ENCODE measurements around the gene TSEN54.

Gene TSEN54

DNA sequence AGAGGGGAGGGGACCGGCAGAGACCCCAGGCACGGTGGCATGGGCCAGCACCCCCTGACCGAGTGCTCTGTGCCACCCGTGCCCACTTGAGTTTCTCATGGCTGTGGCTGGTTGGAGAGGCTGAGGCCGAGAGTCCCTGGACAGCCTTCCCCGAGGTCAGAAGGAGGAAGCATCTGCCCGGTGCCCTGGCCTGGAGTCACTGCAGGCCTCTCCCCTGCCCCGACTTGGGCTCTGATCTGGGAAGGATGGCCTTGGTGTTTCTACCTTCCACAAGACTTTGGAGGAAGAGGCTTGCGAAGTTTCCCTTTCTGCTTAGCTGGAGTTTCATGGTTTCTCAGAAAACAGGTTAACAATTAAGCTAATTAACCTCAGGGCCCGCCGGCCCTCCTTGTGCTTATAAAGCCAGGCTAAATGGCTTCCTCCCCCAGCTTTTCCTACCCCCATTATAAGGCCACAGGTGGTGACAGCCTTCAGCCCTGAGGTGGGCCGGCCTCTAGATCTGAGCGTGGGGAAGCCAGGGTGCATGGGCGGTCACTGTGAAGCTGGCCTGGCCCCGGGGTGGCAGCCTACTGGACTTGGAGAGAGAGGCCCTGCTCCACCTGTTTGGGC lies 26.5 kb downstream of the TSEN54 start:
- DNase-seq (ENCODE audit: low spot score), result no peak

DNA sequence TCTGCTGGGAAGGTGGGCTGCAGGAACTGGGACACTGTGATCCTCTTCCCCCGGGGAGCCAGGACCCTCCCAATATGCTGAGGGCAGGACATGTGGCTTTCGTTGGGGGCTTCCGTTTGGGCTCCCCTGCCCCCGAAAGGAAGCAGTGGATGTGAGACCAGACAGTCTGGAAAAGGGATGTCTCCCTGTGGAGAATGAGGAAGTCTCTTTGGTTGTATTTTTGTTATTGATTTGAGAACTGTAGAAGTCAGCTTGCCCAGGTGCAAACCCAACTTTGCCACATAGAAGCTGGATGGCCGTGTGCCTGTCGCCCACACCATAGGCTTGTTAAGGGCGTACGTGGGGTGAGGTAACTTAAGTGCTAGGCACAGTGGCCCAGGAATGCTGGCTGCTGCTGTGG lies 27.9 kb downstream of the TSEN54 start:
- no peak for DNase-seq (ENCODE audit: low spot score)

DNA sequence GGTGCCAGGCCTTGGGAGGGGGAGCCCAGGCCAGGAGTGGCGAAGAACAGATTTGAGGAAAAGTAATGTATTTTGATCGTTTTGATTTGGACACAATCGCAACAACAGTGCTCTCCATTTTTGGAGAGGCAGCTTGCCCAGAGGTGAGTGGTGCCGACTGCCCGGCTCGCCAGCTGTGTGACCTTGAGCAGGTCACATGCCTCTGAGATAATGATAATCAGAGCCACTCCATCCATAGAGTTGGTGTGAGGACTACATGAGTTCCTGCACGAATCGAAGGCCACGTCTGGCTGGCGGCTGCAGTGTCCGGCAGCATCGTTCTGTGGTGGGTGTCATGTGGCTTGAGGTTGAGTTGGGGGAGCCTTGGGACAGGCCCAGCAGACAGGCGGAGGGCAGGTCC lies 29.9 kb downstream of the TSEN54 start:
- no peak for DNase-seq (ENCODE audit: low spot score)

DNA sequence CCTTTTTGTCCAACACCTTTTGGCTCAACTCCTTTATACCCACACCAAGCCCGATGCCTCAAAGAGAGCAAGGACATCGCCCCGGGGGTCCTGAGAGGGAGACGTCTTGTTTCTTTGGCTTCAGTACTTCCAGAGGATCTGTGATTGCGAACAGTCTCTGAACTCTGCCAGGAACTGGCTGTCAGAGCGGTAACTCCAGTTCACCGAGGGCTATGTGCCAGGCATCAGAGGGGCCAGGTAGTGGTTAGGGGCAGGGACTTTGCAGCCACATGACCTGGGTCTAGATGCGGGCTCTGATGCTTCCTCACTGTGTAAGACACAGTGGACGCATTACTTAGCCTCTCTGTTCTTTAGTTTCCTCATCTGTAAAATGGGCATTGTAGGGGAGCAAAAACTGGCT lies 30.8 kb downstream of the TSEN54 start:
- DNase-seq (ENCODE audit: low spot score), result no peak

DNA sequence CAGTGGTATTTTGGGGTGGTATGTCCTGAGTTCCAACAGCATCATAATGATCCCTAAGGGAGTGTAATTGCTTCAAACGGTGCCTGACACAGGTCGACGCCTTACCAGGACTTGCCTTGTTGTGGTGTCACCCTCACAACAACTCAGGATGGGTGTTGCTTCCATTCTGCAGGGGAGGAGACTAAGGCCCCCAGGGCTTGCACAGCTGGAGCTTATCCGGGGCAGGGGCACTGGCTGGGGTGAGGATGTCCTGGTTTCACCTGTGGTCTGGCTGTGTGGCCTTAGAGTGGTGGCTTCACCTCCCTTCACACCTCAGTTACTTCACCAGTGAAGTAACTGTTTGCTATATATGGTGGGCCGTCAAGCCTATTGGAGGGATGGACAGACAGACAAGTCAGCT lies 32.5 kb downstream of the TSEN54 start:
- no peak for DNase-seq (ENCODE audit: low spot score)

DNA sequence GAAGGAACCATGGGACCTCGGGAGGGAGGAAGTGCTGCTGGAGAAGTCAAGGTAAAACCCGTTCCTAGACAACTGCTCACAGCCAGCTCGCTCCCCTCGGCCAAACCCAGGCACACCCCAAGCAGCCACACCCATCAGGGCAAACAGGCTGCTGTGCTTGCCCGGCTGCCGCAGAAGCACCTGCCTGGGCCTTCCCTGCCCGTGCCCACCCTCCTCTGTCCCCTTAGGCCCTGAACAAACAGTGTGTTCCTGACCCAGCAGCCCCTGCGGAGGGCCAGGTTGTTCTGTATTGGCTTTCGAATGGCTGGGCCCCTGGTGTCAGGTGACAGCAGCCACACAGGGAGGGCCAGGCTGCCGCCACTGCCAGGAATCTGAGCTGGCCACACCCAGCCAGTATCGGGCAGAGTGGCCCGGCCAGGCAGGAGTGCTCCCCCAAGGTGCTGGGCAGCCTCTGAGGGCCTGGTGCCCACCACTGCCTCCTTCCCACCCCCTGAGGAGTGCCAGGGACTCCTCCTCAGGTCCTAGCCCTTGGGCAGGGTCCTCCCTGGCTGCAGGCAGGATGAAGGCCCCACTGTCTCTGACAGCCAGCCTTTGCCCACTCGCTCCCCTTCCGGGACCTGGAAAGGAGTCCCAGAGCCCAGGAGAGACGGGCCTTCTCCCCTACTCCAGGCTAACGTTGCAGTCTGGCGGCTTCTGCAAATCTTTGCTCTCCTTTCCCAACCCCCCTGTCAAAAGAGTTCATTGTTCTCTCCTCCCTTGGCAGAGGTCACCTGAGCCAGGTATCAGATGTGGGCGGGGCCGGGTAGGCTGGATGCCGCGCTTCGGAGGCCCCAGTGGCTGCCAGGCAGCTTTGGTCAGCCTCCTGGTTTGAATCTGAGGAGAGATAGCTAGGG lies 33.2 kb downstream of the TSEN54 start:
- DNase-seq (ENCODE audit: low spot score), result no peak

DNA sequence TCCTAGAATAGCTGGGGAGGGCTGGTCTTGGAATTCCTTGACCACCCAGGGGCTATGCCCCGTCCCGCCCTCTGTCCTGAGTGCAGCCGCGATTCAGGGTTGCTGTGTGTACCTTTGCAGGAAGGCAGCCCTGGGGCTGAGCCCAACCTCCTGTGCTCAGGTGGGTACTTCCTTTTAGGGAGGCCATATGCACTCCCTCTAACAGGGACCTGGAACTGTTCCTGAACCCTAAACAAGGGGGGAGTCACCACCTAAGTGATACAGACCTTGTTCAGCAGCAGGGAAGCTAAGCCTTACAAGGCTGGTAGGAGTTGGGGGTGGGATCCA lies 33.8 kb downstream of the TSEN54 start:
- DNase-seq (ENCODE audit: low spot score), result no peak

DNA sequence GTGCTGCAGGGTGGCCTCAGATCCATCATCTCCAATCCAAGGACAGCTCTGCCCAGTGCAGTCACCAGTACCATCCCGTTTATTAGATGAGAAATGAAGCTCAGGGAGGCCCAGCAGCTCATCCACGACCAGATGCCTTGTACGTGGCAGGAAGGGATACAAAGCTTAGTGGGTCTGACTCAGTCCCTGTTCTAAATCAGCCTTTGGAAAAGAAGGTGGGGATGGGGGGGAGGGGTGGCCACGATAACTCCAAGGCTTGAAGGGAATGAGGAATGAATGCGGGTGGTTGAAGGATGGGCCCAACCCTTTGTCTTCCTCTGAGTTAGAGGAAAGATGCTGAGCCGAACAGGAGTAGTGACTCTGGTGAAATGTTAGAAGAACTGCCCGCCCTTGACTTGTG lies 34.9 kb downstream of the TSEN54 start:
- no peak for DNase-seq (ENCODE audit: low spot score)

DNA sequence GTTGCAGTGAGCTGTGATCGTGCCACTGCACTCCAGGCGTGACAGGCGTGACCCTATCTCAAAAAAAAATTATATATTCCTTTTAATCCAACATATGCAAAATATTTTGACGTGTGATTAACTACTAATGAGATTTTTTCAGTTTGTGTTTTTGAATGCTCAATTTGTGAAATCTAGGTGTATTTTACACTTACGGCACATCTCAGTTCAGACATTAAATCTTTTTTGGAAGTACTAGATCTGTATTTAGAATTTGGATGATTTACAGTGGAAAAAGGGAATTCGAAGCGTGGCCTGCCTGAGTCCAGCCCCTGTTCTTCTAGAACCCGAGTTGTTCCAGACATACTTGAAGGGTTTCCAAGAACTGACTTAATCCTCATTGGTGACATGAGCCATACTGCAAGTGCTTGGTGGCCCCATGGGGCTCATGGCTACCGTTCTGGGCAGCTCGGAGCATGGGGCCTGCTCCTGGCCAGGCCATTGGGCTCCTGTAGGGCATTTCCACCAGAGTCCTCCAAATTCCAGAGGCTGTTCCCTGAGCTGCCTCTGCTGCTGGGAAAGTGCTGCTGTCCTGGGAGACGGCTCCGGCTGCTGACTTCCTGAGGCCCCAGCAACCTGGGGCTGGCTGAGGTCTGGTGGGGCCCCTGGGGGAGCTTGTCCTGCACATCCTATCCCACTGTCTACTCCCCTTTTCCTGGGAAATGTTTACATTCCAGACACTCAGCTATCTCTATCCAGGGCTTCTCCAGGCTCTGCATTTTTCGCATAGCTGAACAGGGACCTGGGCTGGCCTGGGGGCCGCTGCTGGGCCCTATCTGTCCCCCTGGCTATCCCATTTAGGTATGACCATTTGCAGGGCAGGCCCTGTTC lies 36.3 kb downstream of the TSEN54 start:
- no peak for DNase-seq (ENCODE audit: low spot score)

DNA sequence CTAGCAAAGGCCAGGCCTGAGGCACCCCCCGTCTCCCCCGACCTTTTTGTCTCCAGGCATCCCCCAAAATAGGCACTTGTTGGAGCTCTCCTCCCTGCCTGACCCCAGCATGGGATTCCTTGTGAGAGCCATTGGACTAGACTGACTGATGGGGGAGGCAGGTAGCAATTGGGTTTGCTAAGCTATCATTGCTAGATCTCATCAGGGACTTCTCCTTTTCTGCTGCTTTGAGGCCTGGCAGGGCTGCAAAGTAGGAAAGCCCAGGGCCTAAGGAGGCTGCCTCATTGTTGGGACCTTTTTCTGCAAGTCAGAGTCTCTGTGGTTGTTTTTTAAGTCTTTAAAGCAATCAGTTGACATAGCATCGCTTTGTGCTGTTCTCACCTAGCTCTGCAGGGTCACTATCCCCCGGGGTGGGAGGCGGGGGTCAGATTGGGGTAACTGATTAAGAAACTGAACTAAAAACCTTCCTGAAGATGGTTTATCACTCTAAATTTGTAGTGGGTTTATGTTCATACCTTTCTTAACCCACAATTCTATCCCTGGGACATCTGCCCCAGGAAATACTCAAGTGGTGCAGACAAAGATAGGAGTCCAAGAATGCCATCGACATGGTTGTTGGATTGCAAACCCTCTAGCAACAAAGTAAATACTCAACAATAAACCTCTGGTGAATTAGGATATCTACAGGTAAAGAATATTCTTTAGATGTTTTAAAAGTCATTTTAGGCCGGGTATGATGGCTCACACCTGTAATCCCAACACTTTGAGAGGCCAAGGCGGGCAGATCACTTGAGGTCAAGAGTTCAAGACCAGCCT lies 37.2 kb downstream of the TSEN54 start:
- no peak for DNase-seq (ENCODE audit: low spot score)

DNA sequence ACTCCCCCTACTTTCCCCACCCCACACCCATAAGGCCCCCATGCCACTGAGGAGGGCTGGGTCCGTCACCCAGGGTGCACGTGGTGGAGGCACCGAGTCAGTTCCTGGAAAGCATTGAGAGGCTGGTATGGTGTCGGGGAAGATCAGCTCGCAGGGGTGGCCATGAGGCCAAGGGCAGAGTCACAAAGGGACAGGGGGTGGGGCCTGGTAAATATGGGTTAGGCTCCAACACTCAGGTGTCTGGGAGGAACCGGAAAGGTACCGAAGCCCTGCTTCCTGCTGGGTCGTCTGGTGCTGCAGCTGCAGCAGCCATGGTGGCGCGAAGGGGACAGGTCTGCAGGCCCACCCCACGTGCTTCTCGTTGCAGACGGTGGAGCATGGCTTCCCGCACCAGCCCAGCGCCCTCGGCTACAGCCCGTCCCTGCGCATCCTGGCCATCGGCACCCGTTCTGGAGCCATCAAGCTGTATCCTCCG lies 39.4 kb downstream of the TSEN54 start:
- DNase-seq (ENCODE audit: low spot score), result no peak

DNA sequence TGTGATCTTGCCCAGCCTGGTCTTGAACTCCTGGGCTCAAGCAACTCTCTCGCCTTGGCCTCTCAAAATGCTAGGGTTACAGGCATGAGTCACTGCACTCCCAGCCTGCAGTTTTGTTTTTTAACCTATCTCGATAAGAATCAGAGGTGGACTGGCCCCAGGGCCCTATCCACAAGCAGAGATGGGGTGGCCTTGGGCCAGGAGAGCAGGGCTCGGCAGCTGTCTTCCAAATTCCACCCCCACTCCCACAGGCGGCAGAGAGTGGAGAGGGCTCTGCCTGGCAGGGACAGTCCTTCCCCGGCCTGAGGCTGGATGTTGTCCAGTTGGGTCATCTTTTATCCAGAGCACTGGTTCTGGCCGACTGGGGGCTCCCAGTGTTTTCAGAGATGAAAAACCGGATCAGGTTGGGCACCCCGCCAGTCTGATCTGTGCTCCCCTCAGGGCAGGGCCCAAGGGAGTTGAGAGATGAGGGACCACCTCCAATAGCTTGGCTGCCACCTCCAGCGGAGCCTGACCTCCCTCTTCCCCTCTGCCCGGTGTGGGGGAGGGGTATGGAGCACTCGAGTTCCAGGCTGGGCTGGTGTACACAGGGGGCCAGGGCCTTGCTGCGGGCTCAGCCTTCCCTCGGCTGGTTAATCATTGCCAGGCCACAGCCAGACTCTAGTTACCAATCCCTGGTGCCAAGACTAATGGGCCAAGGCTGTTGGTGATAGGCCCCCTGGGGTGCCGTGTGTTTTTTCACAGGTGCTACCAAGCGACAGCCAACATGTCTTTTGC lies 40.9 kb downstream of the TSEN54 start:
- no peak for DNase-seq (ENCODE audit: low spot score)

DNA sequence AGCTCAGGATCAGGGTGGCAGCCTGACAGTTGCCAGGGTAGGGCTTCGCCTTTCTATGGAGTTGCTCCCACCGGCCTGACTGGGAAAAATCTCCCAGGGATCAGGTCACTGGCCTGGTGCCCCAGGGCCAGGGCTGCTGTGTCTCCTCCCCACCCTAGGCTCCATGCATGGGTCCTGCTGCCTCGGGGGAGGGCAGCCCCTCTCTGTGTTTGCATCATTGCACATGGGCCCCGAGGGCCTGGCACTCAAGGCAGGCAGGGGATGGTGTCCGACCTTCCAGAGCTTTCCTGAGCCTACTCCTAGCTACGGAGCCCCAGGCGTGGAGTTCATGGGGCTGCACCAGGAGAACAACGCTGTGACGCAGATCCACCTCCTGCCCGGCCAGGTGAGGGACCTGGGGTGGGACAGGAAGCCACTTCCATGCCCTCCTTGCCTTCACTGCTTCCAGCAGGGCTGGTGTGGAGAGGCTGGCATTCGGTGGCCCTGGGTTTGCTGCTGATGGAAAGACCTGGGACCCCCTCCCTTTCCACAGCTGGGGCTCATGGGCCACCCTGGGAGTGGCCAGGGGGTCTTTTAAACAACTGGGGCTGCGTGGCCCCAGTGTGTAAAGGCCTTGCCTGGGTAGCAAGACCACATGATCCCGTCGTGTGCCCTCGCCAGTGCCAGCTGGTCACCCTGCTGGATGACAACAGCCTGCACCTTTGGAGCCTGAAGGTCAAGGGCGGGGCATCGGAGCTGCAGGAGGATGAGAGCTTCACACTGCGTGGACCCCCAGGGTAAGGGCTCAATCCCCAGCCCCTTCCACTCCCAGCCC lies 41.7 kb downstream of the TSEN54 start:
- no peak for DNase-seq (ENCODE audit: low spot score)

DNA sequence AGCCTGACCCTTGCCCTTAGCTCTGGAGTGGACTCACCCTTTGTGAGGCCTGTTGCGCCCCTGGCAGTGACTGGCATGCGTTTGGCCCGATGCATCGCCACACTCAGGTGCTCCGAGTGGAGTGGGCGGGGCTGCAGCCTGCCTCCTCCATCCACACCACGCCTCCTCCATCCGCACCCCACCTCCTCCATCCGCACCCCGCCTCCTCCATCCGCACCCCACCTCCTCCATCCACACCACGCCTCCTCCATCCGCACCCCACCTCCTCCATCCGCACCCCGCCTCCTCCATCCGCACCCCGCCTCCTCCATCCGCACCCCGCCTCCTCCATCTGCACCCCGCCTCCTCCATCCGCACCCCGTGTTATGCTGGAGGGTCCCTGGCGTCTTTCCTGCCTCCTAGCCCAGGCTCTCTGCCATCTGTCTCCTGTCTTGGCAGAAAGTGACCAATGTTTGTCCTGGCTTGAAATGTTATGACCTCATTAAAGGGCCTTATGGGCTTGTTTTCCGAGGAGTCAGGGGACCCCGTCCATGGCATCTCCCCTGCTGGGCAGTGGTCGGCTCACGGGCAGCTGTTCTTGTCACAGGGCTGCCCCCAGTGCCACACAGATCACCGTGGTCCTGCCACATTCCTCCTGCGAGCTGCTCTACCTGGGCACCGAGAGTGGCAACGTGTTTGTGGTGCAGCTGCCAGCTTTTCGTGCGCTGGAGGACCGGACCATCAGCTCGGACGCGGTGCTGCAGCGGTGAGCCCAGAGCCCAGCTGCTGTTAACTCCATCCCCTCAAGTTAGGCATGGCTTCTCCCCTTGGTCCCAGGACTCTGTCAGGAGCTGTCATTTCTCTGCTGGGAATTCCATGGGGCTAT lies 42.6 kb downstream of the TSEN54 start:
- no peak for DNase-seq (ENCODE audit: low spot score)

DNA sequence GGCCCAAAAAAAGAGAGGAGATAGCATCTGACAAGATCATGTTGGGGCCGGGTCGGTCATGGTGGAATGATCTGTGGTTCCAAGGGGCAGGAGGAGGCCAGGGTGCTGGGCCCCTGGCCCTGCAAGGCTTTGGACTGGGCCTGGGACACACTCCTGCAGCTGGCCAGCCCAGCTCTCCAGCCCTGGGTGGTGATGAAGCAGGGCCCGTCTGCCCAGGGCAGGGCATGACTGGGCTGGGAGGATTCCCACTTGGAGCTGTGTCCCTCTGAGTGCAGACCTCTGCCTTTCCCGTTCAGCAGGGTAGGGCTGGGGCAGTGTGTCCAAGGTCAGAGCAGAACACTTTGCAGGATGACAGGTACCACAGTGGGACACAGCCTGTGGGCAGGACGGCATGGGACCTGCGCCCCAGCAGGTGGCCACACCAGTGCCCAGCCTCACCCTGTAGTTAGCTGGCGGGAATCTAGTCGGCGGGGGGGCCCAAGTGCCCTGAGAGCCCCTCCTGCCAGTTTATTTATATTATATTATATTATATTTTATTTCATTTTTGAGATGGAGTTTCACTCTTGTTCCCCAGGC lies 43.7 kb downstream of the TSEN54 start:
- DNase-seq (ENCODE audit: low spot score), result no peak

DNA sequence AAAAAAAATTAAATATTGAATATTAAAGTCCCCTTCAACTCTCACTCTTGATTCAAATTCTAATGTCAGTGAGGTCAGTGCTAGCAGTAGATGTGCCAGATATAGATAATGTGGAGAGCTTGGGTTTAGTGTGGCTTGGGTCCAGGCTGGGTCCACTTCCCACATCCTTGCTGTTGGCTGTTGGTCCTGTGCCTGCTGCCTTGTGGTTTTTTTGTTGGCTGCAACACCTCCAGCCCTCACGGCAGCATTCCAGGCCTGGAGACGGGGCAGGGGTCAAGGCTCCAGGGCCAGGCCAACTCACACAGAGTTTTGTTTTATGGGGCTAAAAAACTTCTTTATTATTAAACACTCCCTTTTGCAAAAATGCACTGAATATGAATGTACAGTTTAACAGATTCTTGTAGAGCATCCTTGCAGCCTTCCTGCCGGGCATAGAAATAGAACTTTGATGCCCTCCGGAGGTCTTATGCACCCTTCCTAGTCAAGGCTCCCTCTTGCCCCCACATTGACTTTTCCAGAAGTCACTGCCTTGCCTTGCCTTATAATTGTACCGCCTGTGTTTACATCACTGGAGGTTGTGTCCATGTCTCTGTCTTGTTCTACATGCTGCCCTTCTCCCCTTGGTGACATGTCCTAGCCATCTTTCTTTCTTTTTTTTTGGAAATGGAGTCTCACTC lies 45.7 kb downstream of the TSEN54 start:
- no peak for DNase-seq (ENCODE audit: low spot score)

DNA sequence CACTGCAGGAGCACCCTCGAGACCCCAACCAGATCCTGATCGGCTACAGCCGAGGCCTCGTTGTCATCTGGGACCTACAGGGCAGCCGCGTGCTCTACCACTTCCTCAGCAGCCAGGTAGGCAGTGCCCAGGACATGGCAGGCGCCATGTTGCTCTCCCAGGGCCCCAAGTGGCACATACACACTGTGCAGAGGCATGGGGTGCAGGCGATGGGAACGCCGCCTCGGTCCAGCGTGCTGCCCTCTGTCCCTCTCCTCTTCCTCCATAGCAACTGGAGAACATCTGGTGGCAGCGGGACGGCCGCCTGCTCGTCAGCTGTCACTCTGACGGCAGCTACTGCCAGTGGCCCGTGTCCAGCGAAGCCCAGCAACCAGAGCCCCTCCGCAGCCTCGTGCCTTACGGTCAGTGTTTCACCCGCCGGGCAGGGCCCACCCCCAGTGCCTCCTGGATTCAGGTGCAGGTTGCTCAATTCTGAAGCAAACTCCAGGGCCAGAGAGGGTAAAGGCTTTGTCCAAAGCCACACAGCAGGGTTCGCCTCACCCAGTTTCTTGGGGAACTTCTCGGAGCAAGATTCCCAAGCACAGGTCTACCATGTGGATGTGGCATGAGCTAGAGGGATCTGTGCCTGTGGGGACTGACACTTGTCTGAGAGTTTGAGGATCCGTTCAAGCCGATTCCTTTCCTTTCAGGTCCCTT lies 46.9 kb downstream of the TSEN54 start:
- no peak for DNase-seq (ENCODE audit: low spot score)

DNA sequence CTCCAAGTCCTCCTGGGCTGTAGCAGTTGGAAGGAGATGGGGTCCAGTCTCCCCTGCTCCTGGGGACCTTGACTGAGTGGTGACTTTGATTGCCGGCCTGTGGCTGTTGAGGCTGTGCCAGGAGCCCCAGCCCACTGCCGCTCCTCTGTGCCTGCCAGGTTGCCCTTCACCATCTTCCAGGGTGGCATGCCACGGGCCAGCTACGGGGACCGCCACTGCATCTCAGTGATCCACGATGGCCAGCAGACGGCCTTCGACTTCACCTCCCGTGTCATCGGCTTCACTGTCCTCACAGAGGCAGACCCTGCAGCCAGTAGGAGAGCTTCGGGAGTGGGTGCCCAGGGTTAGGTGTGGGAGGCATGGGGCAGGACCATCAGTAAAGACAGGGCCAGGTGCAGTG lies 47.9 kb downstream of the TSEN54 start:
- DNase-seq (ENCODE audit: low spot score), result no peak
